ENCODE data around the gene MAEL.
A peak's percentile ranks its signal among the peaks of the same experiment; 100 is the strongest.

MAEL gene

GRCh38 chr1:166988974-166989515 is at the start of gene MAEL:
Gene MAEL, plus strand, starts transcription at chr1:166989280. Its CDS starts 73 bp downstream, at chr1:166989353.
- DNase-seq: no peak

- DNase-seq: no peak
Measured at GRCh38 chr1:166939741-166940375, 49.2 kb upstream of the MAEL start.

- DNase-seq: no peak
Measured at GRCh38 chr1:166944186-166944967, 44.7 kb upstream of the MAEL start.

GRCh38 chr1:166947398-166948043 is 41.6 kb upstream of the MAEL start:
- no peak for DNase-seq

GRCh38 chr1:166948856-166949350 is 40.2 kb upstream of the MAEL start:
- no peak for DNase-seq

- no peak for DNase-seq
Measured at GRCh38 chr1:166950156-166950555, 38.9 kb upstream of the MAEL start.

GRCh38 chr1:166951050-166951449 is 38.0 kb upstream of the MAEL start:
- DNase-seq: no peak

GRCh38 chr1:166952002-166952746 is 36.9 kb upstream of the MAEL start:
- no peak for DNase-seq

GRCh38 chr1:166953491-166953890 is 35.6 kb upstream of the MAEL start:
- DNase-seq: no peak

- no peak for DNase-seq
Measured at GRCh38 chr1:166956057-166956850, 32.8 kb upstream of the MAEL start.

- no peak for DNase-seq
Measured at GRCh38 chr1:166956872-166957271, 32.2 kb upstream of the MAEL start.

- no peak for DNase-seq
Measured at GRCh38 chr1:166960858-166961474, 28.1 kb upstream of the MAEL start.

GRCh38 chr1:166969074-166969677 is 19.9 kb upstream of the MAEL start:
- no peak for DNase-seq

GRCh38 chr1:166971252-166971651 is 17.8 kb upstream of the MAEL start:
- no peak for DNase-seq

GRCh38 chr1:166972193-166972592 is 16.9 kb upstream of the MAEL start:
- no peak for DNase-seq

GRCh38 chr1:166972826-166973225 is 16.3 kb upstream of the MAEL start:
- no peak for DNase-seq

- no peak for DNase-seq
Measured at GRCh38 chr1:166974647-166975345, 14.3 kb upstream of the MAEL start.

- DNase-seq: peak; percentile 53
Measured at GRCh38 chr1:166975361-166976129, 13.5 kb upstream of the MAEL start, which contains the start of gene ILDR2. Gene ILDR2, minus strand, starts transcription at chr1:166975540. Its CDS starts 272 bp downstream, at chr1:166975268.

- no peak for DNase-seq
Measured at GRCh38 chr1:166977951-166978350, 11.1 kb upstream of the MAEL start.
